ENCODE results near the gene ATP11B.

The ATP11B gene

GRCh38 chr3:182904164-182904563, 110.9 kb downstream of the ATP11B start:
- DNase-seq (ENCODE audit: low read depth) = no peak
- no peak overlapping the region for H3K4me3 ChIP-seq (ENCODE audit: low read depth, low read length)
- TF ChIP-seq, protein P1, sequence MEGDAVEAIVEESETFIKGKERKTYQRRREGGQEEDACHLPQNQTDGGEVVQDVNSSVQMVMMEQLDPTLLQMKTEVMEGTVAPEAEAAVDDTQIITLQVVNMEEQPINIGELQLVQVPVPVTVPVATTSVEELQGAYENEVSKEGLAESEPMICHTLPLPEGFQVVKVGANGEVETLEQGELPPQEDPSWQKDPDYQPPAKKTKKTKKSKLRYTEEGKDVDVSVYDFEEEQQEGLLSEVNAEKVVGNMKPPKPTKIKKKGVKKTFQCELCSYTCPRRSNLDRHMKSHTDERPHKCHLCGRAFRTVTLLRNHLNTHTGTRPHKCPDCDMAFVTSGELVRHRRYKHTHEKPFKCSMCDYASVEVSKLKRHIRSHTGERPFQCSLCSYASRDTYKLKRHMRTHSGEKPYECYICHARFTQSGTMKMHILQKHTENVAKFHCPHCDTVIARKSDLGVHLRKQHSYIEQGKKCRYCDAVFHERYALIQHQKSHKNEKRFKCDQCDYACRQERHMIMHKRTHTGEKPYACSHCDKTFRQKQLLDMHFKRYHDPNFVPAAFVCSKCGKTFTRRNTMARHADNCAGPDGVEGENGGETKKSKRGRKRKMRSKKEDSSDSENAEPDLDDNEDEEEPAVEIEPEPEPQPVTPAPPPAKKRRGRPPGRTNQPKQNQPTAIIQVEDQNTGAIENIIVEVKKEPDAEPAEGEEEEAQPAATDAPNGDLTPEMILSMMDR (IDR thresholded peaks at IDR 0.05; ENCODE audit: low read depth, low read length, missing control alignments) = peak; percentile 19
- in situ Hi-C loops (cut with HindIII; ENCODE audit: low sequenced_read_pairs) = no loop called here

GRCh38 chr3:182905623-182906022, 112.3 kb downstream of the ATP11B start:
- in situ Hi-C loops (cut with HindIII; ENCODE audit: low sequenced_read_pairs) = no loop called here
- TF ChIP-seq, protein P1 (IDR thresholded peaks at IDR 0.05; ENCODE audit: low read depth, low read length, missing control alignments) = no peak
- DNase-seq (ENCODE audit: low read depth) = no peak
- H3K4me3 ChIP-seq (ENCODE audit: low read depth, low read length) = no peak overlapping the region

- H3K4me3 ChIP-seq (ENCODE audit: low read depth, low read length) = no peak overlapping the region
- no peak for DNase-seq (ENCODE audit: low read depth)
- TF ChIP-seq, protein P1 (IDR thresholded peaks at IDR 0.05; ENCODE audit: low read depth, low read length, missing control alignments) = no peak
- in situ Hi-C loops (cut with HindIII; ENCODE audit: low sequenced_read_pairs) = no loop called here
These were observed 112.7 kb downstream of the ATP11B start for GRCh38 chr3:182906036-182906435.

GRCh38 chr3:182908471-182908870, 115.2 kb downstream of the ATP11B start:
- TF ChIP-seq, protein P1 (IDR thresholded peaks at IDR 0.05; ENCODE audit: low read depth, low read length, missing control alignments) = no peak
- in situ Hi-C loops (cut with HindIII; ENCODE audit: low sequenced_read_pairs) = no loop called here
- DNase-seq (ENCODE audit: low read depth) = no peak

GRCh38 chr3:182909318-182910040, 116.2 kb downstream of the ATP11B start:
- in situ Hi-C loops (cut with HindIII; ENCODE audit: low sequenced_read_pairs) = no loop called here
- TF ChIP-seq, protein P1 (IDR thresholded peaks at IDR 0.05; ENCODE audit: low read depth, low read length, missing control alignments) = peak; percentile 42
- H3K4me3 ChIP-seq (ENCODE audit: low read depth, low read length) = no peak overlapping the region
- DNase-seq (ENCODE audit: low read depth) = peak; percentile 6

More at GRCh38 chr3:182908471-182908870, 115.2 kb downstream of the ATP11B start:
- no peak overlapping the region for H3K4me3 ChIP-seq (ENCODE audit: low read depth, low read length)

GRCh38 chr3:182910936-182911781, 117.9 kb downstream of the ATP11B start:
- in situ Hi-C loops (cut with HindIII; ENCODE audit: low sequenced_read_pairs) = no loop called here

More at GRCh38 chr3:182910936-182911781, 117.9 kb downstream of the ATP11B start:
- TF ChIP-seq, protein P1 (IDR thresholded peaks at IDR 0.05; ENCODE audit: low read depth, low read length, missing control alignments) = no peak
- no peak overlapping the region for H3K4me3 ChIP-seq (ENCODE audit: low read depth, low read length)
- no peak for DNase-seq (ENCODE audit: low read depth)
